ENCODE results near the gene STPG3.

Gene STPG3

DNA sequence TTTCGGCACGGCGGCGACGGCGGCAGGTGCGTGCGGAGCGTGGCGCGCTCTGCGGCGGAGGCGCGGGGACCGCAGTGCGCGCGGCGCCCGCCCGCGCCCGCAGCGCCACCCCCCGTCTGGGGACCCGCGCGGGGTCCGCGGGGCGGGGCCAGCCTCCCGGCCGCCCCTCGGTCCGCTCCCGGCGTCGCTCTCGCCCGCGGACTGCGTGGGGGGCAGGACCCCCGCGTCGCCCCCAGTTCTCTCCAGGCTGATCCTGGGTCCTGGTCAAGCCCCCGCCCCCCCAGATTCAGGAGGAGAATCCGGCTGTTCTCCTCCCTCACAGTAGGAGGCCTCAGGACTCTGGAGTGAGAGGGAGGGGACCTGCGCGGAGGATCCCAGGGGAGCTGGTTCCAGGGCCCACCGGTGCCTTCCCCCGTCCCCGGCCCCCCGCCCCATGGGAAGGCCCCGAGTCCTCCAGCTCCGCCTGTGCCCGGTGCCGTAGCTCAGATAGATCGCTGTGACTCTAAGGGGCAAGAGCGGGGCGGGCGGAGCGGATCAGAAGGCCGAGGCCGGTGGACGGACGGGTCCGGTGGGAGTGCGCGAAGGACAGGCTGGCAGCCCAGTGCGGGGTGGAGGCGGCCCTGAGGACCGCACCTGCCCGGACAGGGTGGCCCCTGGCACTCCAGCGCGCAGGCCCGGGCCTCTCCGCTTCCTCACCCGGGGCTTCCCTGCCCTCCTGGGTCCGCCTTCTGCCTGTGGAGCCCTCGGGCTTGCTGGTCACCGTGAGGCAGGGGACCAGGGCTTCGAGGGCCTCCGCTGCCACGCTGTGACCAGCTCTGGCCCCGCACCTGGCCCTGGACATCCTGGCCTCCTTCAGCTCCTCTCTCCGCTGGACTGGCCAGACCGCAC is 28.7 kb upstream of the STPG3 start, which contains the start of gene RNF208:
Gene RNF208 (minus strand): TSS at position 51 of the 888 bp plus-strand sequence. CDS start 1,028 bp downstream, outside the sequence.
- peak within 1 kb of the TSS; percentile 43 for H3K9ac ChIP-seq (ENCODE audit: low read length)
- H3K79me1 ChIP-seq (replicated peaks; ENCODE audit: low read length, poor library complexity, severe bottlenecking): no peaks in the 10 kb centered on the region
- H2AFZ ChIP-seq (ENCODE audit: low read depth, low read length): peak within 1 kb of the TSS; percentile 65
- H2BK120ac ChIP-seq (ENCODE audit: low read depth, low read length): peak within 1 kb of the TSS; percentile 45
- peak within 1 kb of the TSS in 1 of 2 experiments; percentile 7 for H3K4ac ChIP-seq (ENCODE audit: low read depth in 1 of 2, low read length in 2 of 2)
- H3K14ac ChIP-seq (ENCODE audit: low read length in 2 of 2): no peak within 1 kb of the TSS
- no peak within 1 kb of the TSS for H2BK5ac ChIP-seq (ENCODE audit: low read depth, low read length, poor library complexity, severe bottlenecking)
- peak within 1 kb of the TSS; percentile 26 for H2BK15ac ChIP-seq (ENCODE audit: low read depth, poor library complexity, severe bottlenecking)
- H4K91ac ChIP-seq (ENCODE audit: low read length): peak within 1 kb of the TSS; percentile 87
- H2AK5ac ChIP-seq (ENCODE audit: low read length, severe bottlenecking): no peak within 1 kb of the TSS
- H3K23ac ChIP-seq (ENCODE audit: low read length in 2 of 2): peak within 1 kb of the TSS in 1 of 2 experiments; percentile 36
- no peaks in the 10 kb centered on the region for H3K27me3 ChIP-seq (ENCODE audit: control insufficient read depth in 1 of 2, insufficient read depth in 1 of 2, low read length in 2 of 2)
- peaks cover 0 to 10% of the 10 kb centered on the region in 2 experiments for H3K36me3 ChIP-seq (ENCODE audit: control insufficient read depth in 1 of 2, insufficient read depth in 2 of 2, low read depth in 1 of 2, low read length in 2 of 2)
- peaks cover 68% of the 10 kb centered on the region for H3K4me1 ChIP-seq (ENCODE audit: control insufficient read depth, insufficient read depth, low read depth, low read length)
- peak; percentile 24 for DNase-seq
- 19% methylated on average over 47 of the region's 88 CpGs for WGBS
- H3K4me2 ChIP-seq (ENCODE audit: low read length, poor library complexity, severe bottlenecking): peak within 1 kb of the TSS; percentile 80
- H3K4me3 ChIP-seq (ENCODE audit: insufficient read depth in 1 of 2, low read depth in 1 of 2, low read length in 2 of 2): peak within 1 kb of the TSS; percentile 54 to 73
- peak within 1 kb of the TSS; percentile 92 for H4K8ac ChIP-seq (ENCODE audit: low read length)
- H2BK12ac ChIP-seq (ENCODE audit: low read length in 2 of 2): peak within 1 kb of the TSS in 1 of 2 experiments; percentile 12
- no peaks in the 10 kb centered on the region for H3K9me3 ChIP-seq (ENCODE audit: control insufficient read depth, low read length)
- peak within 1 kb of the TSS; percentile 17 for H3K27ac ChIP-seq (ENCODE audit: low read length, poor library complexity, severe bottlenecking)
- H3K18ac ChIP-seq (ENCODE audit: low read depth in 1 of 2, low read length in 2 of 2): peak within 1 kb of the TSS; percentile 41 to 85

DNA sequence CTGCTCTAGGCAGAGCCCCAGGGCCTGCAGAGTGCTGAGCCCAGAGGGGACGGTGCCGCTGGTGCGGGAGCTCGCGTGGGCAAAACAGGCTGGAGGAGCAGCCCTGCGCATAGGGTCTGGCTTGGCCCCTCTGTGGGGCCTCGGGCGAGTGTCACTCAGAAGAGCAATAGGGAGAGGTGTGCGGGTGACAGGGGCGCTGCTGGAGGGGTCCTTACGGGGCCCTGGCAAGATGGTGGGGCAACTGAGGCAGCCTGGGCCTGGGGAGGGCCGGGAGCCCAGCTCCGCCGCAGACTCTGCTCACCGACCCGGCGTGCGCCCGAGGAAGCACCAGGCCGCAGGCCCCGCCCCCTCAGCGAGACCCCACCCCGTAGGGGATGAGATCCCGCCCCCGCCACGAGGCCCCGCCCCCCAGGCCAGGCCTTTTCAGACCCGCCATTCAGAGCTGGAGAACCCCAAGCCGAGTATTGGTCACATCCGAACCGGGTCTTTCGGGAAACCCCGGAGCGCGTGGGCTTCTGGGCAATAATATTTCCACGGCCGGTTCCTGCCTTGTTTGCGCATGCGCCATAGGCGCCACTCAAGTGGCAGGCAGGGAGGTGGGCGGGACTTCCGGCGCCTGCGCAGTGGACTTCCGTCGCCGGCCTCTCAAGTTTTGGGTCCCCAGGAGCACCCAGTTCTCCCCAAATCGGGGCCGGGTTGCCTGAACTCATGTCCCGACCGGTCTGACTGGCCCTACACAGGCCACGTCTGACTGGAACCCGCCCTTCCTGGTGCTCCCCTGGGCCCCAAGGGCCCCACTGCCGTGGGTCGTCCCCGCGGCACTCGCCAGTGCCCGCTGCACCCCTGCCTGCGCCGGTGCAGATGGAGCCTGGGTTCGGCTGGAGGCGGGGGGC is 27.8 kb upstream of the STPG3 start:
- Histone ChIP-seq H4K8ac (ENCODE audit: low read length) (peak overlapping the region; percentile 92), H2BK120ac (ENCODE audit: low read depth, low read length) (no peak overlapping the region), H3K23ac (ENCODE audit: low read length in 2 of 2) (peak overlapping the region in 1 of 2 experiments; percentile 36), H3K79me1 (replicated peaks; ENCODE audit: low read length, poor library complexity, severe bottlenecking) (no peaks in the 10 kb centered on the region), H3K27me3 (ENCODE audit: control insufficient read depth in 1 of 2, insufficient read depth in 1 of 2, low read length in 2 of 2) (peaks cover 0 to 4% of the 10 kb centered on the region in 2 experiments), H3K18ac (ENCODE audit: low read depth in 1 of 2, low read length in 2 of 2) (peak overlapping the region; percentile 74 to 93), H4K91ac (ENCODE audit: low read length) (peak overlapping the region; percentile 86), H3K4me2 (ENCODE audit: low read length, poor library complexity, severe bottlenecking) (peak overlapping the region; percentile 85), H2AFZ (ENCODE audit: low read depth, low read length) (peak overlapping the region; percentile 96), H3K4me1 (ENCODE audit: control insufficient read depth, insufficient read depth, low read depth, low read length) (peaks cover 59% of the 10 kb centered on the region), H3K27ac (ENCODE audit: low read length, poor library complexity, severe bottlenecking) (peak overlapping the region; percentile 25), H2BK12ac (ENCODE audit: low read length in 2 of 2) (no peak overlapping the region), H2AK5ac (ENCODE audit: low read length, severe bottlenecking) (no peak overlapping the region), H3K36me3 (ENCODE audit: control insufficient read depth in 1 of 2, insufficient read depth in 2 of 2, low read depth in 1 of 2, low read length in 2 of 2) (peaks cover 0 to 10% of the 10 kb centered on the region in 2 experiments), H3K4ac (ENCODE audit: low read depth in 1 of 2, low read length in 2 of 2) (peak overlapping the region in 1 of 2 experiments; percentile 90), H3K4me3 (ENCODE audit: insufficient read depth in 1 of 2, low read depth in 1 of 2, low read length in 2 of 2) (peak overlapping the region; percentile 71 to 86), H2BK5ac (ENCODE audit: low read depth, low read length, poor library complexity, severe bottlenecking) (no peak overlapping the region), H3K14ac (ENCODE audit: low read length in 2 of 2) (peak overlapping the region in 1 of 2 experiments; percentile 97), H3K9me3 (ENCODE audit: control insufficient read depth, low read length) (no peaks in the 10 kb centered on the region), H2BK15ac (ENCODE audit: low read depth, poor library complexity, severe bottlenecking) (no peak overlapping the region), H3K9ac (ENCODE audit: low read length) (peak overlapping the region; percentile 92)
- 1% methylated on average over 62 of the region's 63 CpGs for WGBS
- DNase-seq: peak; percentile 98

- no peaks in the 10 kb centered on the region for H3K79me1 ChIP-seq (replicated peaks; ENCODE audit: low read length, poor library complexity, severe bottlenecking)
- H2BK15ac ChIP-seq (ENCODE audit: low read depth, poor library complexity, severe bottlenecking): no peak within 1 kb of the TSS
- H3K14ac ChIP-seq (ENCODE audit: low read length in 2 of 2): no peak within 1 kb of the TSS
- H4K8ac ChIP-seq (ENCODE audit: low read length): peak within 1 kb of the TSS; percentile 91
- no peak for DNase-seq
- no peak within 1 kb of the TSS for H2BK120ac ChIP-seq (ENCODE audit: low read depth, low read length)
- H3K4ac ChIP-seq (ENCODE audit: low read depth in 1 of 2, low read length in 2 of 2): peak within 1 kb of the TSS; percentile 9 to 90
- peak within 1 kb of the TSS; percentile 71 to 86 for H3K4me3 ChIP-seq (ENCODE audit: insufficient read depth in 1 of 2, low read depth in 1 of 2, low read length in 2 of 2)
- H3K4me1 ChIP-seq (ENCODE audit: control insufficient read depth, insufficient read depth, low read depth, low read length): peaks cover 46% of the 10 kb centered on the region
- H2BK5ac ChIP-seq (ENCODE audit: low read depth, low read length, poor library complexity, severe bottlenecking): no peak within 1 kb of the TSS
- 80% methylated on average over 23 of the region's 23 CpGs for WGBS
- no peak within 1 kb of the TSS for H2BK12ac ChIP-seq (ENCODE audit: low read length in 2 of 2)
- peak within 1 kb of the TSS; percentile 92 for H3K9ac ChIP-seq (ENCODE audit: low read length)
- H2AK5ac ChIP-seq (ENCODE audit: low read length, severe bottlenecking): no peak within 1 kb of the TSS
- no peak within 1 kb of the TSS for H3K27ac ChIP-seq (ENCODE audit: low read length, poor library complexity, severe bottlenecking)
- H3K4me2 ChIP-seq (ENCODE audit: low read length, poor library complexity, severe bottlenecking): peak within 1 kb of the TSS; percentile 85
- no peak within 1 kb of the TSS for H3K23ac ChIP-seq (ENCODE audit: low read length in 2 of 2)
- peaks cover 0 to 7% of the 10 kb centered on the region in 2 experiments for H3K36me3 ChIP-seq (ENCODE audit: control insufficient read depth in 1 of 2, insufficient read depth in 2 of 2, low read depth in 1 of 2, low read length in 2 of 2)
- no peak within 1 kb of the TSS for H3K18ac ChIP-seq (ENCODE audit: low read depth in 1 of 2, low read length in 2 of 2)
- no peak within 1 kb of the TSS for H2AFZ ChIP-seq (ENCODE audit: low read depth, low read length)
- peaks cover 0 to 21% of the 10 kb centered on the region in 2 experiments for H3K27me3 ChIP-seq (ENCODE audit: control insufficient read depth in 1 of 2, insufficient read depth in 1 of 2, low read length in 2 of 2)
- peak within 1 kb of the TSS; percentile 86 for H4K91ac ChIP-seq (ENCODE audit: low read length)
- no peaks in the 10 kb centered on the region for H3K9me3 ChIP-seq (ENCODE audit: control insufficient read depth, low read length)
These were observed 26.0 kb upstream of the STPG3 start, which contains the start of gene CYSRT1 for GRCh38 chr9:137224830-137225694. Gene CYSRT1, plus strand, starts transcription at chr9:137225174. Its CDS starts 448 bp downstream, at chr9:137225622.

Data from mesenchymal stem cell (in vitro differentiated cells and primary cell).